H54 (cell line): ENCODE data around the gene TRIAP1.

Experiments
- DNase-seq: peaks from one replicate; pipeline ENCODE4 v3.0.0; 2011; ENCODE audit warnings: low spot score, mixed read lengths; ENCODE audit not compliant: insufficient read length
- FAIRE-seq: peaks from 3 replicates; lab custom pipeline; 2011; peaks lifted over from hg19 to GRCh38; lab: Jason Lieb, UNC
- POLR2A ChIP-seq: IDR thresholded peaks from 2 replicates; pipeline ENCODE4 v1.6.1; 2011; ENCODE audit warnings: low read depth, mild to moderate bottlenecking, low read length

TRIAP1 gene

GRCh38 chr12:120429368-120429767, 16.8 kb downstream of the TRIAP1 start:
- no peak for TF ChIP-seq POLR2A
- no peak for FAIRE-seq
- DNase-seq = no peak

DNA sequence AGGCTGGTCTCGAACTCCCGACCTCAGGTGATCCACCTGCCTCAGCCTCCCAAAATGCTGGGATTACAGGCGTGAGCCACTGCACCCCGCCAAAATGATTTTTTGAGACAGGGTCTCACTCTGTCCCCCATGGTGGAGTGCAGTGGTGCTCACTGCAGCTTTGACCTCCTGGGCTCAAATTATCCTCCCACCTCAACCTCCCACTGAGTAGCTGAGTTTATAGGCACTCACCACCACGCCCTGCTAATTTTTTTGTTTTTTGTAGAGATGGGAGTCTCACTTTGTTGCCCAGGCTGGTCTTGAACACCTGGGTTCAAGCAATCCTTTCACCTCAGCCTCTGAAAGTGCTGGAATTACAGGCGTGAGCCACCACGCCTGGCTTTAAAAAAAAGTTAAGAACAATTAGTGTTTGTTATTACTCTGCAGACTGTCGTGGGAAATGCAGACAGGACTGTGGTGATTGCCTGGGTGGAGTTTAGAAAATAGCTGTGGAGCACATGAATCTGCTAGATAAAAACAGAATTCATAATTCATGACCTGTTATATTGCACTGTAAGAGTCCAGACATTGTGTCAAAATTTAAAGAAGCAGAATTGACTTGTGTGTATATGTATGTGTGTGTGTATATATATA, 17.5 kb downstream of the TRIAP1 start:
- FAIRE-seq (no peak), DNase-seq (no peak)
- no peak for TF ChIP-seq POLR2A

GRCh38 chr12:120425797-120426196, 20.4 kb downstream of the TRIAP1 start:
- DNase-seq (no peak), FAIRE-seq (no peak)
- no peak for TF ChIP-seq POLR2A

GRCh38 chr12:120422892-120423456, 23.2 kb downstream of the TRIAP1 start:
- DNase-seq (no peak), FAIRE-seq (no peak)
- TF ChIP-seq POLR2A = no peak

GRCh38 chr12:120421701-120422100, 24.5 kb downstream of the TRIAP1 start:
- no peak for FAIRE-seq
- DNase-seq = no peak
- TF ChIP-seq POLR2A = no peak

DNA sequence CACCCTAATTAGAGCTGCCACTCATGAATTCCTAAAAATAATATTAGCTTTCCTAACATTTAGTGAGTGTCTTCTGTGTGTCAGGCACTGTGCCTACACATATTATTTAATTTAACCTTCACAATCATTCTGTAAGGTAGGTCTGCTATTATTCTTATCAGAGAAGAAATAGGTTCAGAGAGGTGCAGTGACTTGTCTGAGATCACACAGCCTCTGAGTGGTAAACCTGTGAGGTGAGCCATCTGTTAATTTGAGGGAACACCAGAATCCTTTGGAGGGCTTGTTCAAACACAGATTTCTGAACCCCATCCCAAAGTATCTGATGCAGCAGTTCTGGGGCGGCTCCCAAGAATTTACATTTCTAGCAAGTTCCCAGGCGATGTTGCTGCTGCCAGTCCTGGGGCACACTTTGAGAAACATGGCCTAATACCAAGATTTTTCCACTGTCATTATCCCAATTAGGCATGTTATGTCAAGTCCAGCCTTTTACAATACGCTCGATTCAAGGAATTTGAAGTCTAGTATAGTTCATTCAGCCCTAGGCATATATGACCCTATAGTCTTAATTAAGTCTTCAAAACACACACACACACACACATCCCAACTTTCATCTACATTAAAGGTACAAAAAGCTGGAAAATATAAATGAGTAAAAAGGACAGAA, 28.1 kb downstream of the TRIAP1 start:
- no peak for FAIRE-seq
- no peak for TF ChIP-seq POLR2A
- DNase-seq = no peak

GRCh38 chr12:120416490-120417216, 29.5 kb downstream of the TRIAP1 start:
- TF ChIP-seq POLR2A = no peak
- no peak for FAIRE-seq
- DNase-seq = no peak

DNA sequence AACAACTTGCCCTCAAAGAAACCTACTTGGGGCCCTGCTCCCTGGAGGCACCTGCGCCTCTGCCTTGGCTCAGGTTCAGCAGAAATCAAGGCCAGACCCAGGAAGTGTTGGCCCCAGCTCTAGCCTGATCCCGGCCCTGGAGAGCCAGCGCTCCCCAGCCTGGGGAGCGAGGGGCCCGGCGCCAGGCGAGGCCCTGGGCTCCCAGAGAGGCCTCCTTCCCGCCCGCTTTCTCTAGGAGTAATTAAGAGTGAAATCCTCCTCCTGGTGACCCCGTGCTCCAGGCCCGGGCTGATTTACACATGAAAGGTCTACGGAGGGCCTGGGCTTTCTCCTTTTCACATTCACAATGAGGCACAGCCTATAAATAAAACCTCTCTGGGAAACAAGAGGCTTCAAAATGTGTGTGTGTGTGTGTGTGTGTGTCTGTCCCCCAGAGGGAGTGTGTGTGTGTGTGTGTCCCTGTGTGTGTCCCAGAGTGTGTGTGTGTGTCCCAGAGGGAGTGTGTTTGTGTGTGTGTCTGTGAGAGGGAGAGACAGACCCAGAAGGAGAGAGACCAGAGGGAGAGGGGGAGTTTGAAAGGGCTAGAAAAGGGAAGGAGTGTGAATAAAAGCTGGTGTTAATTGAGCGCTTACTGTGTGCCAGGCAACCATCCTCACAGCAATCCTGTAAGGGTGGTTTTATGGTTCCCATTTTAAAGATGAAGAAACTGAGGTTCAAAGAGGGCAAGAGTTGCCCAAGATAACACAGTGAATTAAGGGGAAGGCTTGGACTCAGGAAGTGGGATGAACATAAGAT, 32.1 kb downstream of the TRIAP1 start:
- FAIRE-seq (no peak), DNase-seq (no peak)
- TF ChIP-seq POLR2A = no peak

- FAIRE-seq = no peak
These were observed 33.8 kb downstream of the TRIAP1 start for GRCh38 chr12:120412421-120412820.

DNA sequence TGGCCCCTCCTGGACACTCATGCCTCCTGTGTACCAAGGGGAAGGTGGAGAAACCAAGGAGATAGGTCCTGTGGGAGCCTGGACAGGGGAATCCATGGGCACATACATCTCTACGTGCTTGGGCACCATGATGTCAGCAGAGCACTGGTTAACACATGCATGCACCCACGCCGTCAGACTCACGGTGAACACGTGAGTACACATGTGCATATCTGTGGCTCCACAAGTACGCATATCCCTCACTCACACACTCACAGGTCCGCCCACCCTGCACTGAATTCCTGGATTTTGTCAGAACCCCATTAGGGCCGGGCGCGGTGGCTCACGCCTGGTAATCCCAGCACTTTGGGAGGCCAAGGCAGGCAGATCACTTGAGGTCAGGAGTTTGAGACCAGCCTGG, 37.4 kb downstream of the TRIAP1 start:
- FAIRE-seq = no peak
- DNase-seq = no peak
- no peak for TF ChIP-seq POLR2A

More at GRCh38 chr12:120412421-120412820, 33.8 kb downstream of the TRIAP1 start:
- no peak for TF ChIP-seq POLR2A
- DNase-seq = no peak

GRCh38 chr12:120406553-120406952, 39.6 kb downstream of the TRIAP1 start:
- DNase-seq (no peak), FAIRE-seq (no peak)
- TF ChIP-seq POLR2A = no peak

DNA sequence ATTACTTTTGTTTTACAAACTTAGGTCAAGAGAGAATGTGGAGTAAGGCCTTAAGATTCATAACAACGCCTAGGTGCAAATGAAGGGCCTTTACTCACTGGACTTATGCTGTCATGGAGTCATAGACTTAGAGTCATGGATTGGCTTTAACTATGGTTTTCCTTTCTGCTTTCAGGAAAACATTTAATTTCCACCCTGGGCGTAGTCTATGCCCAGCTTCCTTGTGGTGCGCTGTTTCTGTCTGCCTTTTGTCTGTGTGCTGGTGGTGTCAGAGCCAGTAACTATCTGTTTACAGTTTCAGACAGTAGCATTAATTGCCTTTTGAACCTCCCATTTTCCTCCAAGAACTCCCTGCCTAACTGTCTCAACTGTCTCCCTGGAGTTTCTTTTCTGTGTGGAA, 40.1 kb downstream of the TRIAP1 start:
- FAIRE-seq (no peak), DNase-seq (no peak)
- no peak for TF ChIP-seq POLR2A

GRCh38 chr12:120404271-120404670, 41.9 kb downstream of the TRIAP1 start:
- no peak for TF ChIP-seq POLR2A
- no peak for DNase-seq
- FAIRE-seq = no peak
